SK-N-MC (cell line): Measurements from ENCODE around the gene TPSAB1.
"Not testable (repeated sequence)": the region's sequence is repeated elsewhere in the genome, so short reads cannot be mapped to it uniquely, and the experiment has no call there.

Experiments used
- EZH2 ChIP-seq: fragments of 200-600 bp; sonication (generic); IDR thresholded peaks from one replicate; pipeline ENCODE4 v1.6.1; 2017; ENCODE audit warnings: antibody characterized with exemption
- FOXP2 ChIP-seq: optimal IDR thresholded peaks from 2 replicates; pipeline ENCODE3; 2011; ENCODE audit warnings: mild to moderate bottlenecking, moderate library complexity; ENCODE audit not compliant: insufficient read depth; ENCODE audit errors: extremely low read length, control extremely low read depth
- POLR2AphosphoS5 ChIP-seq: IDR thresholded peaks from 2 replicates; pipeline ENCODE4 v1.6.1; 2012; ENCODE audit warnings: mild to moderate bottlenecking, low read depth, low read length, borderline replicate concordance

DNA sequence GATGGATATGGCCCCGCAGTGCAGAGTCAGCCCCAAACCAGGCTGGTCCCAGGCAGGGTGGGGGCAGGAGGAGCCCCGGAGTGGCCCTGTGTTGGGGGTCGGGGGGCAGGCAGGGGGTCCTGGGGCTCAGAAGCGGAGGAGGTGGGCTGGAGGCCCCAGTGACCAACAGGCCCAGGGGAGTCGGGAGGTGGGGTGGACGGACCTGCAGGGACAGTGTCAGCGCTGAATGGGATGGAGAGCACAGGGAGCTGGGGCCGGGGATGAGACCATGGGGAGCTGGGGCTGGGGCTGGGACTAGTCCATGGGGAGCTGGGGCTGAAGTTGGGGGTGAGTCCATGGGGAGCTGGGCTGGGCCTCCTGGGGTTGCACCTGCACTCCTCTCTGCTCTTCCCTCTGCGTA is 930 bp upstream of the TPSAB1 start:
- TF ChIP-seq EZH2, FOXP2, POLR2AphosphoS5: not testable (repeated sequence)
